K562 (cell line): ENCODE measurements around the gene CRACR2B. TPM values are rescaled to one million over a fixed set of nuclear protein-coding genes. Genes with fewer than 3 reads are reported as not detected.

ENCODE experiments used
- ATAC-seq: fragments of 200-7000 bp; cut with Tn5 transposase; 3 replicates; pipeline ENCODE4 v1.9.1; 2020; ENCODE audit warnings: moderate library complexity
- BruUV-seq: library from RNA; stranded (reverse); fragments of 400-500 nt; replicated peaks from 2 replicates; lab custom pipeline; 2021; lab: Mats Ljungman, UMichigan
- CTCF ChIA-PET: fragments of 300-600 bp; formaldehyde crosslinking; extraction: SDS; loops from one replicate; lab custom pipeline; 2021; ENCODE audit warnings: low intra/inter-chr PET ratio; lab: Yijun Ruan, JAX
- POLR2A ChIA-PET: fragments of 300-600, 350-650 bp; sonication (Branson Sonifier 250); formaldehyde crosslinking; extraction: SDS; loops from one replicate; lab custom pipeline; 2021; ENCODE audit warnings: antibody characterized with exemption, inconsistent platforms; lab: Yijun Ruan, JAX
- DNase-seq, 4 experiments: peaks; one replicate each; pipeline versions ENCODE4 v3.0.0 to v3.0.0-alpha.2; 2011 to 2018; ENCODE audit warnings: low spot score in 3 of 4, mixed read lengths in 3 of 4; ENCODE audit errors: extremely low read depth in 1 of 4
- FAIRE-seq: peaks from 2 replicates; lab custom pipeline; 2011; peaks lifted over from hg19 to GRCh38; lab: Jason Lieb, UNC
- H2AFZ ChIP-seq: 2 replicates; pipeline ENCODE4 v1.6.0; 2011; ENCODE audit warnings: low read depth, low read length, control low read depth, inconsistent platforms
- H3K27ac ChIP-seq: fragments of 200-600 bp; 3 replicates; pipeline ENCODE4 v1.8.0; 2011; ENCODE audit warnings: low read depth, mild to moderate bottlenecking, control low read depth, inconsistent platforms, low read length, moderate library complexity, mixed read lengths; ENCODE audit errors: extremely low read depth
- H3K27me3 ChIP-seq, 2 experiments: fragments of 300-600 bp in 1 of 2; 2 replicates in 1 of 2; 3 replicates in 1 of 2; pipeline versions ENCODE4 v1.6.0 to v1.8.0; 2011; ENCODE audit warnings: inconsistent platforms in 2 of 2, low read length in 2 of 2, mild to moderate bottlenecking in 1 of 2, mixed read lengths in 1 of 2, moderate library complexity in 1 of 2; ENCODE audit not compliant: control insufficient read depth in 2 of 2, insufficient read depth in 2 of 2
- H3K36me3 ChIP-seq: fragments of 300-600 bp; 3 replicates; pipeline ENCODE4 v1.8.0; 2011; ENCODE audit warnings: mild to moderate bottlenecking, low read length, inconsistent platforms; ENCODE audit not compliant: control insufficient read depth, insufficient read depth
- H3K4me1 ChIP-seq, 2 experiments: fragments of 200-600 bp in 1 of 2; replicated peaks in 1 of 2; 2 replicates in 1 of 2; 3 replicates in 1 of 2; pipeline versions ENCODE4 v1.5.1 to v1.8.0; 2011; ENCODE audit warnings: inconsistent platforms in 2 of 2, low read length in 2 of 2, mild to moderate bottlenecking in 1 of 2, mixed read lengths in 1 of 2, moderate library complexity in 1 of 2; ENCODE audit not compliant: control insufficient read depth in 2 of 2, insufficient read depth in 2 of 2
- H3K4me2 ChIP-seq: 2 replicates; pipeline ENCODE4 v1.6.1; 2011; ENCODE audit warnings: low read length, control low read depth, inconsistent platforms, mixed read lengths; ENCODE audit not compliant: insufficient read depth
- H3K4me3 ChIP-seq: fragments of 200-600 bp; sonication (generic), shearing (Covaris generic); 2 replicates; pipeline ENCODE4 v1.5.1; 2016; ENCODE audit warnings: control low read depth, inconsistent platforms
- H3K79me2 ChIP-seq: fragments of 200-600 bp; 3 replicates; pipeline ENCODE4 v1.8.0; 2011; ENCODE audit warnings: low read length, inconsistent platforms; ENCODE audit not compliant: control insufficient read depth, insufficient read depth
- H3K9ac ChIP-seq, 2 experiments: 2 replicates each; pipeline versions ENCODE4 v1.6.0 to v1.6.1; 2011; ENCODE audit warnings: low read depth in 2 of 2, low read length in 2 of 2, control low read depth in 1 of 2, inconsistent platforms in 1 of 2, mild to moderate bottlenecking in 1 of 2, mixed read lengths in 1 of 2; ENCODE audit not compliant: insufficient read depth in 1 of 2
- H3K9me1 ChIP-seq: one replicate; pipeline ENCODE4 v1.6.0; 2011; ENCODE audit warnings: inconsistent platforms, mild to moderate bottlenecking, low read length, moderate library complexity; ENCODE audit not compliant: control insufficient read depth, insufficient read depth
- H3K9me3 ChIP-seq: replicated peaks from 2 replicates; pipeline ENCODE4 v1.5.1; 2011; ENCODE audit warnings: low read depth, low read length, inconsistent platforms; ENCODE audit not compliant: control insufficient read depth, insufficient read depth
- H4K20me1 ChIP-seq: replicated peaks from 2 replicates; pipeline ENCODE4 v1.6.1; 2011; ENCODE audit warnings: low read length, inconsistent platforms, mixed read lengths; ENCODE audit not compliant: control insufficient read depth, insufficient read depth
- HDAC2 ChIP-seq: fragments of 450-650 bp; IDR thresholded peaks from 2 replicates; pipeline ENCODE4 v1.6.1; 2016; ENCODE audit warnings: mild to moderate bottlenecking
- LEF1 ChIP-seq: fragments of 450-650 bp; IDR thresholded peaks from 2 replicates; pipeline ENCODE4 v1.6.1; 2016; ENCODE audit warnings: mild to moderate bottlenecking
- MECOM ChIP-seq: fragments of 250-450 bp; sonication (Bioruptor Pico); IDR thresholded peaks from 2 replicates; pipeline ENCODE4 v1.8.0; 2022; ENCODE audit warnings: inconsistent platforms
- POLR2G ChIP-seq: fragments of 200-400 bp; formaldehyde crosslinking; IDR thresholded peaks from 2 replicates; pipeline ENCODE4 v1.6.1; 2017; ENCODE audit warnings: low read depth, mild to moderate bottlenecking, antibody characterized with exemption, low read length, moderate library complexity
- SRSF3 ChIP-seq: fragments of 200-400 bp; formaldehyde crosslinking; IDR thresholded peaks from 2 replicates; pipeline ENCODE4 v1.6.1; 2016; ENCODE audit warnings: mild to moderate bottlenecking, low read length, moderate library complexity; ENCODE audit not compliant: insufficient read depth
- USF1 ChIP-seq: sonication (generic); formaldehyde crosslinking; IDR thresholded peaks from 2 replicates; pipeline ENCODE4 v1.9.0; 2022; ENCODE audit warnings: mild to moderate bottlenecking, missing genetic modification reagents
- ZBTB33 ChIP-seq: sonication (generic); formaldehyde crosslinking; IDR thresholded peaks from 2 replicates; pipeline ENCODE4 v1.8.1; 2023; ENCODE audit warnings: mild to moderate bottlenecking, missing genetic modification reagents
- ZFP36 ChIP-seq: fragments of 150-350 bp; IDR thresholded peaks from 2 replicates; pipeline ENCODE4 v1.6.1; 2018; ENCODE audit warnings: low read length, low read depth; ENCODE audit not compliant: partially characterized antibody
- ZNF143 ChIP-seq: sonication (generic); formaldehyde crosslinking; IDR thresholded peaks from 2 replicates; pipeline ENCODE4 v1.9.0; 2022; ENCODE audit warnings: mild to moderate bottlenecking, missing genetic modification reagents
- ZNF274 ChIP-seq: IDR thresholded peaks from 2 replicates; pipeline ENCODE4 v1.6.1; 2011; ENCODE audit warnings: low read depth, mild to moderate bottlenecking, low read length, moderate library complexity, borderline replicate concordance
- WGBS: fragments of 100-300 bp; shearing (Covaris generic); methylation state at CpG from one replicate; pipeline ENCODE4 v1.1.6; 2016; ENCODE audit warnings: low coverage, mixed read lengths; ENCODE audit not compliant: insufficient coverage; ENCODE audit errors: missing lambda C conversion rate; 5-methylcytosine and 5-hydroxymethylcytosine counted together
- in situ Hi-C: fragments of 300-500 bp; cut with MboI; formaldehyde crosslinking; loops from 4 replicates; pipeline ENCODE4 v1.15.0; 2018; ENCODE audit warnings: inconsistent platforms, mixed read lengths
- intact Hi-C: fragments of 100-400 bp; cut with micrococcal nuclease; formaldehyde crosslinking; loops from 2 replicates; pipeline ENCODE4 v1.14.2; 2022
- polyA plus RNA-seq, 8 experiments: library from polyadenylated mRNA; depleted of rRNA in 4 of 8; stranded (reverse) in 5 of 8; unstranded in 3 of 8; fragments of >200 nt; fragmentation: Nextera tagmentation in 2 of 8; fragmentation: Illumina TruSeq in 1 of 8; extraction: Ambion mirVana in 2 of 8; extraction: Trizol in 1 of 8; gene quantifications; 2 replicates each; pipeline versions ENCODE4 v1.2.1 to v1.2.3, GENCODE V29; 2011 to 2014; ENCODE audit warnings: inconsistent platforms in 1 of 8, missing spikeins in 1 of 8
- total RNA-seq, 7 experiments: library from RNA; depleted of rRNA in 6 of 7; stranded (reverse); fragments of >200 nt in 6 of 7; fragmentation: Illumina TruSeq in 2 of 7; extraction: Trizol in 2 of 7; gene quantifications; 2 replicates each; pipeline versions ENCODE4 v1.2.1 to v1.2.3, GENCODE V29; 2011 to 2021; ENCODE audit warnings: low replicate concordance in 1 of 7

Gene CRACR2B
- total and polyA plus RNA-seq, 9 of the 15 experiments (the other 6 are each of a cell fraction or from before 2014, with no cell fraction given): 0.10 to 51.0 (median 6.0) TPM

GRCh38 chr11:829176-829846 is 1.6 kb downstream of the CRACR2B start:
- H3K79me2 ChIP-seq: peaks cover 27% of the 10 kb centered on the region
- in situ Hi-C loops: no loop called here
- POLR2A ChIA-PET: interaction anchor here (0.8 to 3.2 kb wide), 5 partner anchors 9 to 18 kb away, joined by 3 to 13 read pairs (median 4); partner anchors contain the start of gene PNPLA2
- peaks cover 32 to 96% of the 10 kb centered on the region in 2 experiments for H3K4me1 ChIP-seq
- TF ChIP-seq ZNF274: no peak
- 0 out of 2 replicates have a peak, but pooled peaks have one; percentile 39 for TF ChIP-seq POLR2G
- 94% methylated on average over 26 of the region's 40 CpGs for WGBS
- no peaks in the 10 kb centered on the region for H3K9me3 ChIP-seq
- CTCF ChIA-PET: no interaction called here
- no peak overlapping the region for H3K4me2 ChIP-seq
- no peaks in the 10 kb centered on the region for H3K27me3 ChIP-seq
- intact Hi-C loops: no loop called here
- H2AFZ ChIP-seq: no peak overlapping the region
- H3K4me3 ChIP-seq: no peak overlapping the region
- H4K20me1 ChIP-seq: peaks cover 1% of the 10 kb centered on the region
- no peak overlapping the region for H3K27ac ChIP-seq
- BruUV-seq: no TSS peak
- DNase-seq: no peak
- no peak overlapping the region; a peak in 1 of 4 replicates for H3K9ac ChIP-seq
- no peak for ATAC-seq
- H3K36me3 ChIP-seq: peaks cover 19% of the 10 kb centered on the region; the same call in 1 of the 3 replicates
- H3K9me1 ChIP-seq: peaks cover 5% of the 10 kb centered on the region
- FAIRE-seq: no peak

GRCh38 chr11:829847-830294 is 2.2 kb downstream of the CRACR2B start:
- DNase-seq (no peak), FAIRE-seq (no peak), ATAC-seq (no peak)
- no peak overlapping the region for H3K4me2 ChIP-seq
- H2AFZ ChIP-seq: no peak overlapping the region
- H3K4me3 ChIP-seq: no peak overlapping the region
- no TSS peak for BruUV-seq
- CTCF ChIA-PET: no interaction called here
- no peaks in the 10 kb centered on the region for H3K9me3 ChIP-seq
- 97% methylated on average over 29 of the region's 39 CpGs for WGBS
- peaks cover 5% of the 10 kb centered on the region for H3K9me1 ChIP-seq
- peaks cover 20% of the 10 kb centered on the region; the same call in 1 of the 3 replicates for H3K36me3 ChIP-seq
- POLR2A ChIA-PET: interaction anchor here (0.9 to 3.2 kb wide), 4 partner anchors 11 to 20 kb away, joined by 4 to 13 read pairs (median 6); partner anchors contain the start of genes PNPLA2 and RPLP2
- H3K27me3 ChIP-seq: no peaks in the 10 kb centered on the region
- peaks cover 32% of the 10 kb centered on the region for H3K79me2 ChIP-seq
- peaks cover 7% of the 10 kb centered on the region for H4K20me1 ChIP-seq
- H3K27ac ChIP-seq: no peak overlapping the region
- in situ Hi-C loops: no loop called here
- H3K4me1 ChIP-seq: peaks cover 33 to 96% of the 10 kb centered on the region in 2 experiments
- H3K9ac ChIP-seq: no peak overlapping the region
- intact Hi-C loops: no loop called here
- TF ChIP-seq LEF1: no peak
- TF ChIP-seq ZBTB33 (CRISPR knock-in tag): peak; percentile 95
- TF ChIP-seq SRSF3: no peak
- peak; percentile 15; the same call in 1 of the 2 replicates for TF ChIP-seq POLR2G
- no peak for TF ChIP-seq HDAC2
- peak; percentile 5 for TF ChIP-seq ZFP36
- TF ChIP-seq MECOM (CRISPR knock-in tag): no peak
- no peak for TF ChIP-seq USF1 (CRISPR knock-in tag)
- TF ChIP-seq ZNF143 (CRISPR knock-in tag): no peak
